Erythroblast (primary cell): ENCODE results near the gene TOR1AIP2.

Experiments used
- GATA1 ChIP-seq: IDR thresholded peaks from 2 replicates; pipeline ENCODE4 v1.6.1; 2011; ENCODE audit warnings: low read depth, mild to moderate bottlenecking, control low read depth, low read length, moderate library complexity
- POLR2A ChIP-seq: IDR thresholded peaks from 2 replicates; pipeline ENCODE4 v1.6.1; 2011; ENCODE audit warnings: mild to moderate bottlenecking, low read length

DNA sequence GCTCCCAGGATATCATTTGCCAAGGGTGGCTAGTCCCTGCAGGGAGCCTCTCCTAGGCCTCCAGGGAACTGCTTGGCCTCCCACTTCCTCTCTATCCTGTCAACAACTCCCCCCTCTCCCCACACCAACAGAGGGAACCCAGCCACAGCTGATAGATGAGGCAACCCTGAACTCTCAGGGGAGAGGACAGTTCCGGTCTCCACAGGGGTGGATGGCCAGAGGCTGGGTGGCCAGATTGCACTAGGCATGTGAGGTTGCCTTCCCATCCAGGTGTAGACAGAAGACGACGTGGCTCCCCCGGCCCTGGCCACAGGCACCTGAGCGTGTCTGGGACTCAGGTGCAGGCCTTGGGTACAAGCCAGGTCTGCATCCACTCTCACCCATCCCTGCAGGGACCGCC is 53.3 kb downstream of the TOR1AIP2 start:
- TF ChIP-seq POLR2A (no peak), GATA1 (no peak)
